GM12878 (cell line): ENCODE results near the gene PAIP2. TPM values are rescaled to one million over a fixed set of nuclear protein-coding genes. Genes with fewer than 3 reads are reported as not detected.
"Not testable (repeated sequence)": the region's sequence is repeated elsewhere in the genome, so short reads cannot be mapped to it uniquely, and the experiment has no call there.

ENCODE experiments used
- ATAC-seq: fragments of 200-7000 bp; cut with Tn5 transposase; 3 replicates; pipeline ENCODE4 v1.9.1; 2020; ENCODE audit warnings: mild to moderate bottlenecking, moderate library complexity
- BruUV-seq: library from RNA; stranded (reverse); fragments of 400-500 nt; replicated peaks from 2 replicates; lab custom pipeline; 2021; lab: Mats Ljungman, UMichigan
- CTCF ChIA-PET: fragments of 300-600 bp; sonication (Branson Sonifier 250); formaldehyde crosslinking; extraction: SDS; loops from one replicate; lab custom pipeline; 2021; ENCODE audit warnings: inconsistent platforms; lab: Yijun Ruan, JAX
- POLR2A ChIA-PET: fragments of 350-600 bp; formaldehyde crosslinking; extraction: SDS; loops from one replicate; lab custom pipeline; 2021; ENCODE audit warnings: inconsistent platforms; lab: Charles Lee
- RAD21 ChIA-PET: fragments of 300-600 bp; sonication (Branson Sonifier 250); formaldehyde crosslinking; loops from one replicate; lab custom pipeline; 2023; ENCODE audit warnings: antibody characterized with exemption; ENCODE audit not compliant: unreplicated experiment; lab: Charles Lee
- SMC1A ChIA-PET: fragments of 300-600 bp; sonication (Branson Sonifier 250); formaldehyde crosslinking; loops from one replicate; lab custom pipeline; 2023; ENCODE audit not compliant: unreplicated experiment, uncharacterized antibody; lab: Charles Lee
- DNase-seq: peaks from one replicate; pipeline ENCODE4 v3.0.0-alpha.2; 2011; ENCODE audit warnings: low read depth, low spot score
- FAIRE-seq: peaks from 3 replicates; lab custom pipeline; 2011; peaks lifted over from hg19 to GRCh38; lab: Jason Lieb, UNC
- H2AFZ ChIP-seq: 2 replicates; pipeline ENCODE4 v1.6.0; 2011; ENCODE audit warnings: low read depth, low read length, control low read depth; ENCODE audit not compliant: control insufficient read depth
- H3K27ac ChIP-seq: 2 replicates; pipeline ENCODE4 v1.5.1; 2011; ENCODE audit warnings: control low read depth; ENCODE audit not compliant: control insufficient read depth, insufficient read depth
- H3K27me3 ChIP-seq, 2 experiments: replicated peaks in 1 of 2; 2 replicates each; pipeline versions ENCODE4 v1.6.0 to v1.6.1; 2011; ENCODE audit warnings: low read length in 1 of 2; ENCODE audit not compliant: control insufficient read depth in 2 of 2, insufficient read depth in 2 of 2
- H3K36me3 ChIP-seq, 2 experiments: 2 replicates each; pipeline ENCODE4 v1.5.1; 2011; ENCODE audit warnings: low read length in 1 of 2; ENCODE audit not compliant: control insufficient read depth in 2 of 2, insufficient read depth in 2 of 2
- H3K4me1 ChIP-seq: 2 replicates; pipeline ENCODE4 v1.6.1; 2011; ENCODE audit warnings: mild to moderate bottlenecking, low read length, moderate library complexity, mixed read lengths; ENCODE audit not compliant: control insufficient read depth, insufficient read depth
- H3K4me2 ChIP-seq: 2 replicates; pipeline ENCODE4 v1.6.0; 2011; ENCODE audit warnings: control low read depth; ENCODE audit not compliant: control insufficient read depth, insufficient read depth
- H3K4me3 ChIP-seq: fragments of 200-600 bp; sonication (generic); 2 replicates; pipeline ENCODE4 v1.5.1; 2016
- H3K79me2 ChIP-seq: 2 replicates; pipeline ENCODE4 v1.6.0; 2011; ENCODE audit warnings: low read length; ENCODE audit not compliant: control insufficient read depth, insufficient read depth
- H3K9ac ChIP-seq: 2 replicates; pipeline ENCODE4 v1.8.0; 2011; ENCODE audit warnings: low read length, control low read depth, mixed read lengths; ENCODE audit not compliant: control insufficient read depth, insufficient read depth
- H3K9me3 ChIP-seq: replicated peaks from 3 replicates; pipeline ENCODE4 v1.5.1; 2011; ENCODE audit warnings: mild to moderate bottlenecking, low read length; ENCODE audit not compliant: control insufficient read depth, insufficient read depth
- H4K20me1 ChIP-seq: 2 replicates; pipeline ENCODE4 v1.6.0; 2011; ENCODE audit not compliant: control insufficient read depth, insufficient read depth
- CBX3 ChIP-seq: fragments of 200-600 bp; sonication (generic); IDR thresholded peaks from 2 replicates; pipeline ENCODE4 v1.6.1; 2016; ENCODE audit warnings: low read depth, borderline replicate concordance
- CREB1 ChIP-seq: IDR thresholded peaks from 2 replicates; pipeline ENCODE4 v1.6.1; 2012; ENCODE audit warnings: low read depth, mild to moderate bottlenecking, inconsistent platforms
- EZH2 ChIP-seq: IDR thresholded peaks from 2 replicates; pipeline ENCODE4 v1.6.1; 2012; ENCODE audit warnings: low read depth, mild to moderate bottlenecking, control low read depth, inconsistent platforms, low read length, borderline replicate concordance; ENCODE audit not compliant: control insufficient read depth
- FOXK2 ChIP-seq: fragments of 450-650 bp; IDR thresholded peaks from 2 replicates; pipeline ENCODE4 v1.6.1; 2017; ENCODE audit warnings: mild to moderate bottlenecking, moderate library complexity
- HCFC1 ChIP-seq: fragments of 150-350 bp; IDR thresholded peaks from 2 replicates; pipeline ENCODE4 v1.6.1; 2014; ENCODE audit warnings: low read length
- HDAC6 ChIP-seq: fragments of 200-600 bp; sonication (generic); IDR thresholded peaks from one replicate; pipeline ENCODE4 v1.8.0; 2017; ENCODE audit warnings: antibody characterized with exemption; ENCODE audit not compliant: unreplicated experiment
- NBN ChIP-seq: fragments of 450-650 bp; IDR thresholded peaks from 2 replicates; pipeline ENCODE4 v1.6.1; 2016
- NR2C2 ChIP-seq: IDR thresholded peaks from 2 replicates; pipeline ENCODE4 v1.6.1; 2011; ENCODE audit warnings: borderline replicate concordance, low read depth; ENCODE audit not compliant: control insufficient read depth, insufficient read length
- PML ChIP-seq: IDR thresholded peaks from 2 replicates; pipeline ENCODE4 v1.6.1; 2012; ENCODE audit warnings: low read length, inconsistent platforms
- RAD51 ChIP-seq: fragments of 450-650 bp; IDR thresholded peaks from 2 replicates; pipeline ENCODE4 v1.6.1; 2016; ENCODE audit warnings: moderate library complexity, mild to moderate bottlenecking, inconsistent platforms
- SMAD5 ChIP-seq: IDR thresholded peaks from 2 replicates; pipeline ENCODE4 v1.6.1; 2016; ENCODE audit warnings: antibody characterized with exemption, low read depth
- SMARCA5 ChIP-seq: fragments of 450-650 bp; IDR thresholded peaks from 2 replicates; pipeline ENCODE4 v1.6.1; 2017; ENCODE audit warnings: mild to moderate bottlenecking
- SPI1 ChIP-seq: IDR thresholded peaks from 2 replicates; pipeline ENCODE4 v1.6.1; 2011; ENCODE audit warnings: low read depth, mild to moderate bottlenecking, low read length, moderate library complexity, borderline replicate concordance; ENCODE audit not compliant: insufficient read depth
- WGBS: methylation state at CpG from one replicate; pipeline ENCODE4 v1.1.6; 2016; ENCODE audit warnings: low lambda C conversion rate; ENCODE audit not compliant: insufficient replicate concordance, insufficient coverage; ENCODE audit errors: missing lambda C conversion rate; 5-methylcytosine and 5-hydroxymethylcytosine counted together
- in situ Hi-C: fragments of 300-500 bp; cut with MboI; formaldehyde crosslinking; loops from 9 replicates; pipeline ENCODE4 v1.14.3; 2018; ENCODE audit warnings: mixed read lengths
- intact Hi-C: fragments of 100-400 bp; cut with micrococcal nuclease; formaldehyde crosslinking; loops from one replicate; pipeline ENCODE4 v1.14.2; 2022; ENCODE audit not compliant: unreplicated experiment
- polyA plus RNA-seq, 11 experiments: library from polyadenylated mRNA; depleted of rRNA in 4 of 11; unstranded in 6 of 11; stranded (reverse) in 5 of 11; fragments of >200 nt; fragmentation: Nextera tagmentation in 4 of 11; fragmentation: Illumina TruSeq in 1 of 11; extraction: Ambion mirVana in 4 of 11; extraction: Trizol in 1 of 11; gene quantifications; 1 replicate in 1 of 11; 2 replicates in 10 of 11; pipeline versions ENCODE4 v1.2.1 to v1.2.3, GENCODE V29; 2011 to 2016; ENCODE audit warnings: inconsistent platforms in 2 of 11, missing spikeins in 2 of 11, low read depth in 1 of 11
- total RNA-seq, 4 experiments: library from RNA; depleted of rRNA in 3 of 4; stranded (reverse); fragments of >200 nt in 3 of 4; fragmentation: Illumina TruSeq in 1 of 4; extraction: Trizol in 1 of 4; gene quantifications; 2 replicates each; pipeline versions ENCODE4 v1.2.1 to v1.2.3, GENCODE V29; 2013 to 2021
- TF ChIP-seq, protein P1 (sequence below): fragments of 450-650 bp; IDR thresholded peaks from 2 replicates; pipeline ENCODE4 v1.6.1; 2018; ENCODE audit warnings: borderline replicate concordance, mild to moderate bottlenecking; ENCODE audit not compliant: partially characterized antibody
- TF ChIP-seq, protein P2 (sequence below): fragments of 450-650 bp; IDR thresholded peaks from 2 replicates; pipeline ENCODE4 v1.6.1; 2014; ENCODE audit warnings: mild to moderate bottlenecking

PAIP2 gene
- total and polyA plus RNA-seq, 10 of the 15 experiments (the other 5 are each of a cell fraction or from before 2014, with no cell fraction given) = 49.9 to 154 (median 102) TPM

DNA sequence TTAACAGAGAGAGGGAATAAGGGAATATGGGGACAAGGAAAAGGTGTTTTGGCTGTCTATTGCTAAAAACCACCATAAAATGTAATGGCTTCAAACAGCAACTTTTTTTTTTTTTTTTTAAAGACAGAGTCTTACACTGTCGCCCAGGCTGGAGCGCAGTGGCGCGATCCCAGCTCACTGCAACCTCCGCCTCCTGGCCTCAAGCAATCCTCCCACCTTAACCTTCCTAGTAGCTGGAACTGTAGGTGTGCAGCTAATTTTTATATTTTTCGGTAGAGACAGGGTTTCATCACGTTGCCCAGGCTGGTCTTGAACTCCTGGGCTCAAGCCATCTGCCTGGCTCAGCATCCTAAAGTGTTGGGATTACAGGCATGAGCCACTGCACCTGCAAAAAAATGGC is 66.5 kb downstream of the PAIP2 start:
- intact Hi-C loops = no loop called here
- RAD21 ChIA-PET = interaction anchor here (0.7 to 2.2 kb wide), 7 partner anchors 8 to 140 kb away, joined by 3 to 16 read pairs (median 4); no protein-coding TSS in a partner anchor
- Histone ChIP-seq H3K27me3 (no peaks in the 10 kb centered on the region), H4K20me1 (no peaks in the 10 kb centered on the region), H3K79me2 (no peaks in the 10 kb centered on the region), H3K4me1 (peaks cover 18% of the 10 kb centered on the region), H3K36me3 (no peaks in the 10 kb centered on the region), H3K27ac (no peak overlapping the region), H3K4me2 (no peak overlapping the region), H3K4me3 (no peak overlapping the region), H2AFZ (no peak overlapping the region), H3K9ac (no peak overlapping the region), H3K9me3 (no peaks in the 10 kb centered on the region)
- POLR2A ChIA-PET = interaction anchor here (0.7 to 2.7 kb wide), 5 partner anchors 12 to 229 kb away, joined by 3 to 10 read pairs (median 3); partner anchors contain the start of gene DNAJC18
- CTCF ChIA-PET = interaction anchor here (0.7 to 3.8 kb wide), 5 partner anchors 11 to 110 kb away, joined by 3 to 39 read pairs (median 6); no protein-coding TSS in a partner anchor
- TF ChIP-seq, protein P1, sequence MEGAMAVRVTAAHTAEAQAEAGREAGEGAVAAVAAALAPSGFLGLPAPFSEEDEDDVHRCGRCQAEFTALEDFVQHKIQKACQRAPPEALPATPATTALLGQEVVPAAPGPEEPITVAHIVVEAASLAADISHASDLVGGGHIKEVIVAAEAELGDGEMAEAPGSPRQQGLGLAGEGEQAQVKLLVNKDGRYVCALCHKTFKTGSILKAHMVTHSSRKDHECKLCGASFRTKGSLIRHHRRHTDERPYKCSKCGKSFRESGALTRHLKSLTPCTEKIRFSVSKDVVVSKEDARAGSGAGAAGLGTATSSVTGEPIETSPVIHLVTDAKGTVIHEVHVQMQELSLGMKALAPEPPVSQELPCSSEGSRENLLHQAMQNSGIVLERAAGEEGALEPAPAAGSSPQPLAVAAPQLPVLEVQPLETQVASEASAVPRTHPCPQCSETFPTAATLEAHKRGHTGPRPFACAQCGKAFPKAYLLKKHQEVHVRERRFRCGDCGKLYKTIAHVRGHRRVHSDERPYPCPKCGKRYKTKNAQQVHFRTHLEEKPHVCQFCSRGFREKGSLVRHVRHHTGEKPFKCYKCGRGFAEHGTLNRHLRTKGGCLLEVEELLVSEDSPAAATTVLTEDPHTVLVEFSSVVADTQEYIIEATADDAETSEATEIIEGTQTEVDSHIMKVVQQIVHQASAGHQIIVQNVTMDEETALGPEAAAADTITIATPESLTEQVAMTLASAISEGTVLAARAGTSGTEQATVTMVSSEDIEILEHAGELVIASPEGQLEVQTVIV = no peak
- TF ChIP-seq HDAC6 (no peak), CBX3 (no peak), NR2C2 (no peak), RAD51 (no peak), HCFC1 (no peak), SMAD5 (no peak), EZH2 (no peak), NBN (no peak), SPI1 (no peak), PML (no peak), SMARCA5 (no peak), CREB1 (no peak), FOXK2 (no peak)
- TF ChIP-seq, protein P2, sequence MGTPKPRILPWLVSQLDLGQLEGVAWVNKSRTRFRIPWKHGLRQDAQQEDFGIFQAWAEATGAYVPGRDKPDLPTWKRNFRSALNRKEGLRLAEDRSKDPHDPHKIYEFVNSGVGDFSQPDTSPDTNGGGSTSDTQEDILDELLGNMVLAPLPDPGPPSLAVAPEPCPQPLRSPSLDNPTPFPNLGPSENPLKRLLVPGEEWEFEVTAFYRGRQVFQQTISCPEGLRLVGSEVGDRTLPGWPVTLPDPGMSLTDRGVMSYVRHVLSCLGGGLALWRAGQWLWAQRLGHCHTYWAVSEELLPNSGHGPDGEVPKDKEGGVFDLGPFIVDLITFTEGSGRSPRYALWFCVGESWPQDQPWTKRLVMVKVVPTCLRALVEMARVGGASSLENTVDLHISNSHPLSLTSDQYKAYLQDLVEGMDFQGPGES = no peak
- no TSS peak for BruUV-seq
- DNase-seq (no peak), FAIRE-seq (no peak), ATAC-seq (no peak)
- 97% methylated on average over 7 of the region's 7 CpGs for WGBS
- in situ Hi-C loops = no loop called here
- SMC1A ChIA-PET = interaction anchor here (0.6 to 3.3 kb wide), 10 partner anchors 7 to 136 kb away, joined by 3 to 14 read pairs (median 4); partner anchors contain the start of gene MZB1

DNA sequence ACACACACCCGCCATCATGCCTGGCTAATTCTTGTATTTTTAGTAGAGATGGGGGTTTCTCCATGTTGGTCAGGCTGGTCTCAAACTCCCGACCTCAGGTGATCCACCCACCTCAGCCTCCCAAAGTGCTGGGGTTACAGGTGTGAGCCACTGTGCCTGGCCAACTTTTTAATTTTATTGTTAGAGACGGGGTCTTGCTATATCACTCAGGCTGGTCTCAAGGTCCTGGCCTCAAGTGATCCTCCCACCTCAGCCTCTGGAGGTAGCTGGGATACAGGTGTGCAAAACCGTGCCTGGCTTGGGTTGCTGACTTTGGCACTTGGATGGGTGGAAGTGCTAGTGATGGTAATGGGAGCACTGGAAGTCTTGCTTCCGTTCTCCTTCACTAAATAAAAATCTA is 67.5 kb downstream of the PAIP2 start:
- H3K79me2 ChIP-seq, H3K9me3 ChIP-seq, intact Hi-C loops, FAIRE-seq, H4K20me1 ChIP-seq, H3K4me2 ChIP-seq, ATAC-seq, H3K27me3 ChIP-seq, in situ Hi-C loops, H3K9ac ChIP-seq, H3K36me3 ChIP-seq, DNase-seq, H3K27ac ChIP-seq, BruUV-seq, H2AFZ ChIP-seq, H3K4me3 ChIP-seq: not testable (repeated sequence)
- ChIA-PET CTCF (interaction anchor here (1.3 to 3.8 kb wide), 4 partner anchors 11 to 103 kb away, joined by 6 to 39 read pairs (median 12); no protein-coding TSS in a partner anchor), RAD21 (interaction anchor here (1.2 kb wide), 2 partner anchors 12 to 15 kb away, joined by 3 to 6 read pairs; no protein-coding TSS in a partner anchor), SMC1A (interaction anchor here (0.7 to 2.7 kb wide), 5 partner anchors 9 to 137 kb away, joined by 3 to 11 read pairs (median 3); no protein-coding TSS in a partner anchor), POLR2A (interaction anchor here (0.6 to 2.8 kb wide), 2 partner anchors 11 to 189 kb away, joined by 4 to 7 read pairs; no protein-coding TSS in a partner anchor)
- peaks cover 20% of the 10 kb centered on the region for H3K4me1 ChIP-seq
- WGBS = 64% methylated on average over 5 of the region's 5 CpGs
